Testis (tissue), 3 donors: ENCODE results near the gene SQSTM1. TPM values are rescaled to one million over a fixed set of nuclear protein-coding genes. Genes with fewer than 3 reads are reported as not detected.

Experiments
- DNase-seq: peaks from one replicate; pipeline ENCODE4 v3.0.0-alpha.2; 2019
- H3K27ac ChIP-seq, 2 donors: fragments of 200-600 bp; sonication (generic); one replicate each; pipeline ENCODE4 v1.5.1; 2019
- H3K27me3 ChIP-seq: fragments of 200-600 bp; sonication (generic); one replicate; pipeline ENCODE4 v1.5.1; 2019
- H3K36me3 ChIP-seq: fragments of 200-600 bp; sonication (generic); one replicate; pipeline ENCODE4 v1.5.1; 2017; ENCODE audit warnings: low read depth; ENCODE audit errors: missing control alignments
- H3K4me1 ChIP-seq: fragments of 200-600 bp; sonication (generic); one replicate; pipeline ENCODE4 v1.5.1; 2019
- H3K4me3 ChIP-seq, 2 donors: fragments of 200-600 bp; sonication (generic); one replicate each; pipeline ENCODE4 v1.5.1; 2017 to 2019
- H3K9me3 ChIP-seq: fragments of 200-600 bp; sonication (generic); one replicate; pipeline ENCODE4 v1.5.1; 2017
- CTCF ChIP-seq, 3 experiments: fragments of 450-650 bp in 2 of 3; fragments of 200-600 bp in 1 of 3; sonication (generic) in 1 of 3; IDR thresholded peaks; one replicate each; pipeline ENCODE4 v1.5.1; 2016 to 2019; ENCODE audit warnings: antibody characterized with exemption in 3 of 3, mild to moderate bottlenecking in 2 of 3, moderate library complexity in 1 of 3
- POLR2A ChIP-seq: fragments of 450-650 bp; IDR thresholded peaks from one replicate; pipeline ENCODE4 v1.6.1; 2017; ENCODE audit warnings: antibody characterized with exemption, mild to moderate bottlenecking, moderate library complexity
- WGBS, 2 donors: methylation state at CpG; one replicate each; pipeline ENCODE4 v1.1.5; 2018; 5-methylcytosine and 5-hydroxymethylcytosine counted together
- intact Hi-C: fragments of 100-400 bp; cut with DNase I; formaldehyde crosslinking; loops from one replicate; pipeline ENCODE4 v1.15.1; 2023; ENCODE audit warnings: low total_unique reads
- polyA plus RNA-seq: library from polyadenylated mRNA; stranded (reverse); fragments of 350-450 nt; fragmentation: Illumina TruSeq; extraction: RNeasy Lipid Tissue Mini Kit (QIAGEN cat#74804); gene quantifications from one replicate; pipeline ENCODE4 v1.2.3, GENCODE V29; 2014; ENCODE audit warnings: low read depth, low replicate concordance; ENCODE audit not compliant: insufficient read depth
- total RNA-seq, 2 donors: library from RNA; depleted of rRNA; stranded (reverse); fragments of >200 nt; gene quantifications; one replicate each; pipeline ENCODE4 v1.2.3, GENCODE V29; 2016

SQSTM1 gene
- total and polyA plus RNA-seq, 3 donors from 2014 or later = 165 to 255 (median 192) TPM

GRCh38 chr5:179793468-179794139 is 27.1 kb upstream of the SQSTM1 start, which contains the start of gene LTC4S:
Gene LTC4S (plus strand): TSS chr5:179793986. CDS start chr5:179794081, 95 bp downstream.
- intact Hi-C loops = no loop called here
- TF ChIP-seq CTCF (IDR thresholded peaks at IDR 0.05) = no peak
- no peak for TF ChIP-seq POLR2A
- no peaks in the 10 kb centered on the region for H3K9me3 ChIP-seq
- 42 to 48% methylated on average over 6 to 19 of the region's 19 CpGs for WGBS, 2 donors
- DNase-seq = peak; percentile 85
- no peaks in the 10 kb centered on the region for H3K36me3 ChIP-seq
- H3K4me1 ChIP-seq = peaks cover 35% of the 10 kb centered on the region
- peak within 1 kb of the TSS; percentile 54 to 63 for H3K27ac ChIP-seq
- H3K4me3 ChIP-seq = peak within 1 kb of the TSS in 1 of 2 donors; percentile 68
- H3K27me3 ChIP-seq = no peaks in the 10 kb centered on the region

GRCh38 chr5:179794171-179794570 is 26.5 kb upstream of the SQSTM1 start:
- TF ChIP-seq POLR2A = no peak
- no peak for TF ChIP-seq CTCF (IDR thresholded peaks at IDR 0.05)
- 40 to 65% methylated on average over 1 to 3 of the region's 3 CpGs for WGBS, 2 donors
- no peaks in the 10 kb centered on the region for H3K9me3 ChIP-seq
- H3K27ac ChIP-seq = peak overlapping the region; percentile 54 to 63
- intact Hi-C loops = no loop called here
- H3K36me3 ChIP-seq = no peaks in the 10 kb centered on the region
- no peaks in the 10 kb centered on the region for H3K27me3 ChIP-seq
- DNase-seq = no peak
- no peak overlapping the region for H3K4me3 ChIP-seq
- peaks cover 35% of the 10 kb centered on the region for H3K4me1 ChIP-seq

GRCh38 chr5:179794575-179794974 is 26.1 kb upstream of the SQSTM1 start:
- H3K27me3 ChIP-seq = no peaks in the 10 kb centered on the region
- no peaks in the 10 kb centered on the region for H3K36me3 ChIP-seq
- peaks cover 35% of the 10 kb centered on the region for H3K4me1 ChIP-seq
- intact Hi-C loops = no loop called here
- TF ChIP-seq POLR2A (no peak), CTCF (IDR thresholded peaks at IDR 0.05) (no peak)
- DNase-seq = no peak
- H3K4me3 ChIP-seq = peak overlapping the region in 1 of 2 donors; percentile 68
- no peaks in the 10 kb centered on the region for H3K9me3 ChIP-seq
- WGBS, 2 donors = 72 to 80% methylated on average over 2 to 3 of the region's 3 CpGs
- peak overlapping the region in 1 of 2 donors; percentile 54 for H3K27ac ChIP-seq

- DNase-seq = no peak
- no peaks in the 10 kb centered on the region for H3K27me3 ChIP-seq
- H3K4me3 ChIP-seq = peak overlapping the region; percentile 58 to 68
- TF ChIP-seq CTCF (IDR thresholded peaks at IDR 0.05) (no peak), POLR2A (no peak)
- WGBS, 2 donors = 8 to 51% methylated on average over 4 to 41 of the region's 53 CpGs
- no peaks in the 10 kb centered on the region for H3K9me3 ChIP-seq
- H3K4me1 ChIP-seq = peaks cover 35% of the 10 kb centered on the region
- peak overlapping the region; percentile 85 to 88 for H3K27ac ChIP-seq
- H3K36me3 ChIP-seq = no peaks in the 10 kb centered on the region
- intact Hi-C loops = no loop called here
These were observed 25.4 kb upstream of the SQSTM1 start for GRCh38 chr5:179795049-179795862.
